Measurements from ENCODE around the gene VCAM1. TPM values are rescaled to one million over a fixed set of nuclear protein-coding genes. Genes with fewer than 3 reads are reported as not detected.

VCAM1 gene
- total and polyA plus RNA-seq, 2 donors (not counting 3 experiments of a cell fraction or from before 2014, with no cell fraction given): 1.8 to 2.3 TPM

- no peak overlapping the region for H3K27ac ChIP-seq (ENCODE audit: insufficient read depth, low read depth, low read length)
- no peak overlapping the region for H3K4me2 ChIP-seq (ENCODE audit: insufficient read depth, low read length)
- CTCF ChIA-PET: no interaction called here
- H3K4me3 ChIP-seq (replicated peaks in 1 of 3; ENCODE audit: insufficient read depth in 1 of 3, low read depth in 1 of 3, low read length in 3 of 3): no peak overlapping the region
- no peaks in the 10 kb centered on the region for H3K4me1 ChIP-seq (ENCODE audit: control insufficient read depth, extremely low read depth, insufficient read depth, low read length)
- no peaks in the 10 kb centered on the region for H3K27me3 ChIP-seq (ENCODE audit: control insufficient read depth in 2 of 2, insufficient read depth in 2 of 2, low read length in 2 of 2)
- no peaks in the 10 kb centered on the region for H3K9me1 ChIP-seq (replicated peaks; ENCODE audit: control insufficient read depth, extremely low read depth, insufficient read depth, low read length)
- H4K20me1 ChIP-seq (replicated peaks; ENCODE audit: control insufficient read depth, extremely low read depth, insufficient read depth, low read length): no peaks in the 10 kb centered on the region
- no peak for DNase-seq (ENCODE audit: low read depth, low spot score)
- no peaks in the 10 kb centered on the region for H3K36me3 ChIP-seq (ENCODE audit: control insufficient read depth in 2 of 2, extremely low read depth in 1 of 2, insufficient read depth in 2 of 2, low read length in 2 of 2)
- dilution Hi-C loops (cut with MboI; ENCODE audit: extremely low pct_ligation_motif_present, low sequenced_read_pairs) (no loop called here), intact Hi-C loops (cut with micrococcal nuclease) (no loop called here)
- no peak overlapping the region for H3K9ac ChIP-seq (replicated peaks; ENCODE audit: extremely low read depth, insufficient read depth, low read length)
- FAIRE-seq: no peak
- H3K79me2 ChIP-seq (ENCODE audit: control insufficient read depth, insufficient read depth, low read length): no peaks in the 10 kb centered on the region
- TF ChIP-seq POLR2A (IDR thresholded peaks at IDR 0.05; ENCODE audit: low read depth, low read length): no peak
- TF ChIP-seq CTCF (IDR thresholded peaks at IDR 0.05; ENCODE audit: extremely low read depth in 1 of 2, insufficient read depth in 1 of 2, low read depth in 1 of 2, low read length in 2 of 2): no peak
- TF ChIP-seq POLR2AphosphoS5 (IDR thresholded peaks at IDR 0.05; ENCODE audit: insufficient read depth, low read depth, low read length): no peak
- no peak for TF ChIP-seq MAX (IDR thresholded peaks at IDR 0.05; ENCODE audit: insufficient read depth, insufficient read length)
- TF ChIP-seq JUN (IDR thresholded peaks at IDR 0.05; ENCODE audit: borderline replicate concordance, insufficient read depth, insufficient read length, low read depth): no peak
- no peak for TF ChIP-seq MYC (IDR thresholded peaks at IDR 0.05; ENCODE audit: low read depth, low read length)
- TF ChIP-seq EZH2 (IDR thresholded peaks at IDR 0.05; ENCODE audit: borderline replicate concordance, low read depth, low read length, severe bottlenecking): no peak
- TF ChIP-seq GATA2 (IDR thresholded peaks at IDR 0.05; ENCODE audit: insufficient read depth, insufficient read length, low read depth, low read length): no peak
- TF ChIP-seq FOS (IDR thresholded peaks at IDR 0.05; ENCODE audit: borderline replicate concordance, insufficient read depth, low read length): no peak
- BruUV-seq (replicated peaks): no TSS peak
- no peaks in the 10 kb centered on the region for H3K9me3 ChIP-seq (replicated peaks; ENCODE audit: control insufficient read depth, insufficient read depth, low read length)
- POLR2A ChIA-PET: no interaction called here
- H2AFZ ChIP-seq (ENCODE audit: low read depth, low read length): no peak overlapping the region
Observed at GRCh38 chr1:100747771-100748170, 28.2 kb downstream of the VCAM1 start.
